H1 (cell line): Measurements from ENCODE around the gene ADIPOQ. TPM values are rescaled to one million over a fixed set of nuclear protein-coding genes. Genes with fewer than 3 reads are reported as not detected.

ENCODE experiments used
- CTCF ChIA-PET: fragments of 300-600 bp; sonication (Branson Sonifier 250); formaldehyde crosslinking; loops from one replicate; lab custom pipeline; 2021; ENCODE audit not compliant: partially characterized antibody; lab: Charles Lee
- POLR2A ChIA-PET: fragments of 300-600 bp; sonication (Branson Sonifier 250); formaldehyde crosslinking; loops from one replicate; lab custom pipeline; 2021; ENCODE audit warnings: inconsistent platforms; ENCODE audit not compliant: partially characterized antibody; lab: Charles Lee
- DNase-seq, 2 experiments: peaks; one replicate each; pipeline versions ENCODE4 v3.0.0 to v3.0.0-alpha.2; 2010 to 2022; ENCODE audit warnings: low spot score in 2 of 2, low read depth in 1 of 2, mixed read lengths in 1 of 2
- FAIRE-seq: peaks from 2 replicates; lab custom pipeline; 2011; peaks lifted over from hg19 to GRCh38; lab: Jason Lieb, UNC
- H2AFZ ChIP-seq: 2 replicates; pipeline ENCODE4 v1.8.1; 2012; ENCODE audit warnings: low read length, inconsistent platforms
- H2AK5ac ChIP-seq: 2 replicates; pipeline ENCODE4 v1.6.1; 2013; ENCODE audit warnings: low read depth, low read length
- H2BK120ac ChIP-seq: replicated peaks from 2 replicates; pipeline ENCODE3; 2013; ENCODE audit warnings: low read depth, low read length, inconsistent platforms
- H2BK12ac ChIP-seq: 2 replicates; pipeline ENCODE4 v1.6.1; 2013; ENCODE audit warnings: low read depth, low read length
- H2BK15ac ChIP-seq: 2 replicates; pipeline ENCODE4 v1.6.1; 2013; ENCODE audit warnings: low read length
- H2BK20ac ChIP-seq: 2 replicates; pipeline ENCODE4 v1.6.1; 2013; ENCODE audit warnings: low read length
- H2BK5ac ChIP-seq: 2 replicates; pipeline ENCODE4 v1.6.1; 2013; ENCODE audit warnings: low read depth, low read length
- H3K14ac ChIP-seq: 2 replicates; pipeline ENCODE4 v1.6.1; 2013; ENCODE audit warnings: inconsistent platforms; ENCODE audit not compliant: insufficient read length
- H3K18ac ChIP-seq: 2 replicates; pipeline ENCODE4 v1.6.1; 2013; ENCODE audit warnings: low read length; ENCODE audit errors: extremely low read depth
- H3K23ac ChIP-seq: 2 replicates; pipeline ENCODE4 v1.6.1; 2013; ENCODE audit warnings: inconsistent platforms; ENCODE audit not compliant: insufficient read length
- H3K23me2 ChIP-seq: 2 replicates; pipeline ENCODE4 v1.6.1; 2013; ENCODE audit warnings: low read depth, low read length
- H3K27ac ChIP-seq: 2 replicates; pipeline ENCODE4 v1.6.1; 2011; ENCODE audit warnings: low read depth, low read length, inconsistent platforms
- H3K27me3 ChIP-seq, 4 experiments: replicated peaks in 1 of 4; 1 replicate in 1 of 4; 2 replicates in 3 of 4; pipeline versions ENCODE4 v1.6.1 to v1.8.1; 2011 to 2013; ENCODE audit warnings: low read length in 3 of 4, mild to moderate bottlenecking in 3 of 4, inconsistent platforms in 2 of 4, mixed read lengths in 2 of 4, moderate library complexity in 1 of 4; ENCODE audit not compliant: control insufficient read depth in 3 of 4, insufficient read depth in 3 of 4; ENCODE audit errors: extremely low read depth in 1 of 4
- H3K36me3 ChIP-seq, 4 experiments: 2 replicates each; pipeline versions ENCODE4 v1.6.1 to v1.8.1; 2011 to 2013; ENCODE audit warnings: mild to moderate bottlenecking in 4 of 4, low read length in 3 of 4, moderate library complexity in 2 of 4, control low read depth in 1 of 4, inconsistent platforms in 1 of 4; ENCODE audit not compliant: insufficient read depth in 4 of 4, control insufficient read depth in 2 of 4
- H3K4ac ChIP-seq: replicated peaks from 2 replicates; pipeline ENCODE3; 2013; ENCODE audit warnings: low read length, low read depth, mixed read lengths, inconsistent platforms; ENCODE audit not compliant: insufficient read length
- H3K4me1 ChIP-seq, 4 experiments: replicated peaks in 1 of 4; 1 replicate in 1 of 4; 2 replicates in 3 of 4; pipeline versions ENCODE4 v1.6.1 to v1.8.1; 2011 to 2013; ENCODE audit warnings: low read length in 3 of 4, inconsistent platforms in 2 of 4, mixed read lengths in 1 of 4; ENCODE audit not compliant: insufficient read depth in 4 of 4, control insufficient read depth in 3 of 4
- H3K4me2 ChIP-seq, 2 experiments: 2 replicates each; pipeline versions ENCODE4 v1.6.1 to v1.8.1; 2011 to 2013; ENCODE audit warnings: low read depth in 2 of 2, low read length in 2 of 2, control low read depth in 1 of 2, inconsistent platforms in 1 of 2, mild to moderate bottlenecking in 1 of 2; ENCODE audit not compliant: insufficient read depth in 1 of 2
- H3K4me3 ChIP-seq, 4 experiments: fragments of 200-600, 300-600 bp in 1 of 4; sonication (generic), shearing (Covaris generic), sonication (Bioruptor Twin) in 1 of 4; 2 replicates each; pipeline versions ENCODE4 v1.5.1 to v1.8.1; 2011 to 2016; ENCODE audit warnings: low read length in 4 of 4, low read depth in 3 of 4, control low read depth in 2 of 4, inconsistent platforms in 2 of 4, mild to moderate bottlenecking in 2 of 4, mixed read lengths in 1 of 4, moderate library complexity in 1 of 4; ENCODE audit not compliant: insufficient read depth in 2 of 4; ENCODE audit errors: extremely low read depth in 1 of 4
- H3K56ac ChIP-seq: replicated peaks from 2 replicates; pipeline ENCODE3; 2013; ENCODE audit warnings: low read depth, mild to moderate bottlenecking, mixed read lengths, low read length, inconsistent platforms; ENCODE audit not compliant: insufficient read length
- H3K79me1 ChIP-seq: 2 replicates; pipeline ENCODE4 v1.6.1; 2013; ENCODE audit warnings: low read depth, low read length, control low read depth
- H3K79me2 ChIP-seq, 2 experiments: 2 replicates each; pipeline versions ENCODE4 v1.6.1 to v1.8.1; 2012 to 2013; ENCODE audit warnings: low read length in 2 of 2, mild to moderate bottlenecking in 2 of 2, inconsistent platforms in 1 of 2; ENCODE audit not compliant: insufficient read depth in 2 of 2, control insufficient read depth in 1 of 2
- H3K9ac ChIP-seq, 4 experiments: replicated peaks in 1 of 4; 1 replicate in 1 of 4; 2 replicates in 3 of 4; pipeline versions ENCODE4 v1.6.1 to v1.8.1; 2011 to 2013; ENCODE audit warnings: low read depth in 3 of 4, low read length in 3 of 4, control low read depth in 2 of 4, mild to moderate bottlenecking in 2 of 4, moderate library complexity in 2 of 4, inconsistent platforms in 1 of 4; ENCODE audit errors: extremely low read depth in 1 of 4
- H3K9me3 ChIP-seq, 2 experiments: 2 replicates each; pipeline versions ENCODE4 v1.6.1 to v1.8.1; 2012 to 2013; ENCODE audit warnings: mild to moderate bottlenecking in 2 of 2, moderate library complexity in 2 of 2, control low read depth in 1 of 2, inconsistent platforms in 1 of 2, low read depth in 1 of 2, low read length in 1 of 2, mixed read lengths in 1 of 2; ENCODE audit not compliant: insufficient read depth in 2 of 2
- H4K20me1 ChIP-seq, 2 experiments: replicated peaks in 1 of 2; 2 replicates each; pipeline versions ENCODE3 to v1.8.1; 2011 to 2013; ENCODE audit warnings: inconsistent platforms in 2 of 2, low read length in 2 of 2, mild to moderate bottlenecking in 1 of 2; ENCODE audit not compliant: insufficient read depth in 2 of 2, control insufficient read depth in 1 of 2
- H4K5ac ChIP-seq: 2 replicates; pipeline ENCODE4 v1.6.1; 2013; ENCODE audit warnings: low read length, low read depth, mixed read lengths, inconsistent platforms; ENCODE audit not compliant: insufficient read length
- H4K8ac ChIP-seq: 2 replicates; pipeline ENCODE4 v1.8.0; 2013; ENCODE audit warnings: mild to moderate bottlenecking, moderate library complexity, low read length, inconsistent platforms; ENCODE audit not compliant: insufficient read depth; ENCODE audit errors: extremely low read depth
- H4K91ac ChIP-seq: replicated peaks from 2 replicates; pipeline ENCODE3; 2013; ENCODE audit warnings: low read length, mixed read lengths, inconsistent platforms; ENCODE audit not compliant: insufficient read length
- CTBP2 ChIP-seq: IDR thresholded peaks from 2 replicates; pipeline ENCODE4 v1.7.0; 2011; ENCODE audit warnings: borderline replicate concordance, mild to moderate bottlenecking, moderate library complexity, mixed read lengths, low read length; ENCODE audit not compliant: insufficient read depth, insufficient read length
- GABPA ChIP-seq: IDR thresholded peaks from 2 replicates; pipeline ENCODE4 v1.6.1; 2011; ENCODE audit warnings: mild to moderate bottlenecking, low read length, moderate library complexity, borderline replicate concordance; ENCODE audit not compliant: insufficient read depth
- JUN ChIP-seq: IDR thresholded peaks from 2 replicates; pipeline ENCODE4 v1.6.1; 2011; ENCODE audit warnings: low read depth, mild to moderate bottlenecking, improper control_type of control experiment, low read length
- JUND ChIP-seq: IDR thresholded peaks from 2 replicates; pipeline ENCODE4 v1.6.1; 2011; ENCODE audit warnings: mild to moderate bottlenecking, improper control_type of control experiment, low read length
- MAFK ChIP-seq: IDR thresholded peaks from 2 replicates; pipeline ENCODE4 v1.6.1; 2012; ENCODE audit warnings: low read depth, mild to moderate bottlenecking, improper control_type of control experiment, low read length
- RXRA ChIP-seq: IDR thresholded peaks from 2 replicates; pipeline ENCODE4 v1.6.1; 2011; ENCODE audit warnings: low read depth, mild to moderate bottlenecking, low read length, moderate library complexity; ENCODE audit not compliant: insufficient read depth
- SIX5 ChIP-seq: IDR thresholded peaks from 2 replicates; pipeline ENCODE4 v1.6.1; 2011; ENCODE audit warnings: mild to moderate bottlenecking, low read depth, low read length
- SP1 ChIP-seq: IDR thresholded peaks from 2 replicates; pipeline ENCODE4 v1.6.1; 2011; ENCODE audit warnings: low read depth, low read length
- ZNF274 ChIP-seq: IDR thresholded peaks from 2 replicates; pipeline ENCODE4 v1.7.0; 2012; ENCODE audit warnings: low read length, borderline replicate concordance; ENCODE audit errors: extremely low read depth
- WGBS, 2 experiments: shearing (Covaris generic) in 1 of 2; methylation state at CpG; one replicate each; pipeline versions ENCODE4 v1.1.6 to v1.1.7; 2013 to 2015; ENCODE audit warnings: low lambda C conversion rate in 2 of 2, mixed read lengths in 2 of 2, inconsistent platforms in 1 of 2, low coverage in 1 of 2, missing lambda C conversion rate in 1 of 2; ENCODE audit not compliant: insufficient replicate concordance in 2 of 2, insufficient coverage in 1 of 2, insufficient read length in 1 of 2; ENCODE audit errors: extremely low coverage in 1 of 2, missing lambda C conversion rate in 1 of 2; 5-methylcytosine and 5-hydroxymethylcytosine counted together
- polyA plus RNA-seq, 7 experiments: library from polyadenylated mRNA; depleted of rRNA in 3 of 7; stranded (reverse) in 5 of 7; unstranded in 2 of 7; fragments of >200 nt in 5 of 7; fragments of 200-250 nt in 2 of 7; gene quantifications; 1 replicate in 5 of 7; 2 replicates in 1 of 7; 4 replicates in 1 of 7; pipeline versions ENCODE4 v1.2.1 to v1.2.3, GENCODE V29; 2011 to 2013; ENCODE audit warnings: missing spikeins in 2 of 7, mixed read lengths in 2 of 7
- total RNA-seq: library from RNA; stranded (reverse); fragmentation: NEBNext Ultra II Directional; extraction: Animal tissue kit (Norgen Biotek cat#: 25700); gene quantifications from 2 replicates; pipeline ENCODE4 v1.2.1, GENCODE V29; 2021
- TF ChIP-seq, protein P1 (sequence below): IDR thresholded peaks from 2 replicates; pipeline ENCODE4 v1.6.1; 2012; ENCODE audit warnings: inconsistent platforms
- TF ChIP-seq, protein P2 (sequence below): IDR thresholded peaks from 2 replicates; pipeline ENCODE4 v1.6.1; 2011; ENCODE audit warnings: low read length, improper control_type of control experiment

Gene ADIPOQ
- total and polyA plus RNA-seq, 2 of the 8 experiments (the other 6 are each of a cell fraction or from before 2014, with no cell fraction given), result not detected

DNA sequence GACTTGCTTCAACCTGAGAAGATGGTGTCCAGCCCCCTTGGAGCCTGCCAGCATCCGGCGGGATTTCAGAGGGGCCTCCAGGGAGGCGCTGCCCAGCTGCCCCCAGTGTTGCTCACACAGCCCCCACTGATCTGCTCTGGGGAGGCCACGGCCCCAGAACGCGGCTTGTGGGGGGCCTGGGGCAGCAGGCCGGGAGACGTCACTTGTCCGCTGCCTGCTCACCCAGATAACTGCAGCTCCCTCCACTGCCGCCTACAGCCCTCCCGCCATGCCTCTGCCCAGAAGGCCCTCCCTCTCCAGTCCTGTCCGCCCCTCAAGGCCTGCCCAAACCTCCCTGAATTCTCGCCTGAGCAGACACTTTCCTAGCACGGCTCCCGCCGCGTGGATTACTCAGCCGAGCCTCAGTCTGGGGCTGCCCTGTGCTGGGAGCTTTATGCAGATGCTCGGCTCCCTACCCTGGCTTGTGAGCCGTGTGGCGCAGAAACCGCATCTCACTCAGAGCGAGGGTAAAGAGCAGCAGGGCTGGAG is 17.2 kb upstream of the ADIPOQ start:
- peaks cover 0 to 38% (median 29%) of the 10 kb centered on the region in 4 experiments; a peak in 6 of 7 replicates for H3K27me3 ChIP-seq
- peak overlapping the region; percentile 34 to 69 (median 46) for H3K4me3 ChIP-seq
- no peak overlapping the region for H2BK5ac ChIP-seq
- H3K27ac ChIP-seq, result no peak overlapping the region
- H4K20me1 ChIP-seq, result no peaks in the 10 kb centered on the region
- H3K14ac ChIP-seq, result no peak overlapping the region
- no peak overlapping the region for H2BK120ac ChIP-seq
- WGBS, 2 experiments, result 14% methylated on average over 23 of the region's 23 CpGs; no CpG with 5 or more reads in 1 of the 2 experiments
- H3K9ac ChIP-seq, result 0 out of 7 replicates have a peak overlapping the region, but pooled peaks of 1 of the 4 experiments have one; percentile 2
- H3K4ac ChIP-seq, result no peak overlapping the region
- no peaks in the 10 kb centered on the region for H3K9me3 ChIP-seq
- no peak overlapping the region; the same call in 1 of the 2 replicates for H2BK15ac ChIP-seq
- no peak overlapping the region for H4K91ac ChIP-seq
- no peak overlapping the region for H4K5ac ChIP-seq
- H2BK12ac ChIP-seq, result 0 out of 2 replicates have a peak overlapping the region, but pooled peaks have one; percentile 12
- no peak for FAIRE-seq
- H3K79me1 ChIP-seq, result no peaks in the 10 kb centered on the region; the same call in 1 of the 2 replicates
- H2AK5ac ChIP-seq, result no peak overlapping the region
- no peak overlapping the region; the same call in 1 of the 2 replicates for H4K8ac ChIP-seq
- H3K23ac ChIP-seq, result no peak overlapping the region
- no peak overlapping the region for H2AFZ ChIP-seq
- no peak overlapping the region for H3K56ac ChIP-seq
- peak in 1 of 2 experiments; percentile 70 for DNase-seq
- peaks cover 7 to 23% (median 19%) of the 10 kb centered on the region in 4 experiments for H3K4me1 ChIP-seq
- no peaks in the 10 kb centered on the region for H3K79me2 ChIP-seq
- H3K4me2 ChIP-seq, result peak overlapping the region; percentile 70 to 85
- CTCF ChIA-PET, result interaction anchor here (0.5 to 5.4 kb wide), 6 partner anchors 11 to 885 kb away, joined by 3 to 43 read pairs (median 3); no protein-coding TSS in a partner anchor
- no peak overlapping the region for H2BK20ac ChIP-seq
- H3K18ac ChIP-seq, result no peak overlapping the region; the same call in 1 of the 2 replicates
- H3K36me3 ChIP-seq, result no peaks in the 10 kb centered on the region
- H3K23me2 ChIP-seq, result peaks cover 15% of the 10 kb centered on the region; the same call in 1 of the 2 replicates
- POLR2A ChIA-PET, result interaction anchor here (1.2 to 7.4 kb wide), 5 partner anchors 19 to 106 kb away, joined by 3 to 73 read pairs (median 13); partner anchors contain the start of genes EIF4A2, RFC4 and ST6GAL1
- TF ChIP-seq, protein P1, sequence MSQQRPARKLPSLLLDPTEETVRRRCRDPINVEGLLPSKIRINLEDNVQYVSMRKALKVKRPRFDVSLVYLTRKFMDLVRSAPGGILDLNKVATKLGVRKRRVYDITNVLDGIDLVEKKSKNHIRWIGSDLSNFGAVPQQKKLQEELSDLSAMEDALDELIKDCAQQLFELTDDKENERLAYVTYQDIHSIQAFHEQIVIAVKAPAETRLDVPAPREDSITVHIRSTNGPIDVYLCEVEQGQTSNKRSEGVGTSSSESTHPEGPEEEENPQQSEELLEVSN, result peak; percentile 26
- no peak for TF ChIP-seq RXRA
- no peak for TF ChIP-seq JUN
- TF ChIP-seq, protein P2, sequence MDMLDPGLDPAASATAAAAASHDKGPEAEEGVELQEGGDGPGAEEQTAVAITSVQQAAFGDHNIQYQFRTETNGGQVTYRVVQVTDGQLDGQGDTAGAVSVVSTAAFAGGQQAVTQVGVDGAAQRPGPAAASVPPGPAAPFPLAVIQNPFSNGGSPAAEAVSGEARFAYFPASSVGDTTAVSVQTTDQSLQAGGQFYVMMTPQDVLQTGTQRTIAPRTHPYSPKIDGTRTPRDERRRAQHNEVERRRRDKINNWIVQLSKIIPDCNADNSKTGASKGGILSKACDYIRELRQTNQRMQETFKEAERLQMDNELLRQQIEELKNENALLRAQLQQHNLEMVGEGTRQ, result no peak
- no peak for TF ChIP-seq MAFK
- no peak for TF ChIP-seq CTBP2
- TF ChIP-seq JUND, result no peak
- TF ChIP-seq ZNF274, result no peak
- no peak for TF ChIP-seq GABPA
- TF ChIP-seq SP1, result no peak
- no peak for TF ChIP-seq SIX5
